ENCODE measurements around the gene OR2AE1. TPM values are rescaled to one million over a fixed set of nuclear protein-coding genes. Genes with fewer than 3 reads are reported as not detected.

The OR2AE1 gene
- total RNA-seq, 1 experiment from 2014 or later, result not detected

- CTCF ChIA-PET, result interaction anchor here (0.6 to 11.4 kb wide), 11 partner anchors 9 to 650 kb away, joined by 3 to 214 read pairs (median 3); partner anchors contain the start of gene GJC3
- BruUV-seq (replicated peaks), result TSS peak; percentile 82
- no peaks in the 10 kb centered on the region for H3K27me3 Mint-ChIP-seq (ENCODE audit: insufficient read depth, unreplicated experiment)
- TF ChIP-seq CTCF (IDR thresholded peaks at IDR 0.05; ENCODE audit: unreplicated experiment), result no peak
- POLR2A ChIA-PET, result interaction anchor here (0.5 to 2.8 kb wide), 42 partner anchors 9 to 939 kb away, joined by 3 to 23 read pairs (median 5); partner anchors contain the start of genes AZGP1, COPS6, CPSF4 and FAM200A
- H3K4me3 Mint-ChIP-seq (ENCODE audit: unreplicated experiment), result peak overlapping the region; percentile 95
- intact Hi-C loops (cut with micrococcal nuclease), result loop anchor here (10.0 kb wide), 2 partner anchors 135 to 165 kb away; partner anchors contain the start of genes COPS6 and ZNF3
- H3K4me1 Mint-ChIP-seq (ENCODE audit: insufficient read depth, unreplicated experiment), result peaks cover 29% of the 10 kb centered on the region
- no peaks in the 10 kb centered on the region for H3K9me3 Mint-ChIP-seq (ENCODE audit: unreplicated experiment)
- H3K27ac Mint-ChIP-seq (ENCODE audit: low read depth, unreplicated experiment), result peak overlapping the region; percentile 96
- DNase-seq (ENCODE audit: unreplicated experiment), result no peak
- peaks cover 35% of the 10 kb centered on the region for H3K36me3 Mint-ChIP-seq (ENCODE audit: insufficient read depth, unreplicated experiment)
Measured at GRCh38 chr7:99919814-99920112, 42.9 kb upstream of the OR2AE1 start.

GRCh38 chr7:99918959-99919813 is 42.4 kb upstream of the OR2AE1 start, which contains the start of gene TRIM4:
TSS of gene TRIM4 (minus strand) at chr7:99919530. CDS start at chr7:99919401, 129 bp downstream.
- POLR2A ChIA-PET, result interaction anchor here (0.5 to 2.8 kb wide), 52 partner anchors 8 to 939 kb away, joined by 3 to 23 read pairs (median 4); partner anchors contain the start of genes AZGP1, BUD31, COPS6 and CPSF4
- intact Hi-C loops (cut with micrococcal nuclease), result loop anchor here (10.0 kb wide), 2 partner anchors 136 to 166 kb away; partner anchors contain the start of genes COPS6 and ZNF3
- H3K4me3 Mint-ChIP-seq (ENCODE audit: unreplicated experiment), result peak within 1 kb of the TSS; percentile 95
- DNase-seq (ENCODE audit: unreplicated experiment), result peak; percentile 93
- H3K9me3 Mint-ChIP-seq (ENCODE audit: unreplicated experiment), result no peaks in the 10 kb centered on the region
- peaks cover 35% of the 10 kb centered on the region for H3K36me3 Mint-ChIP-seq (ENCODE audit: insufficient read depth, unreplicated experiment)
- no peak for TF ChIP-seq CTCF (IDR thresholded peaks at IDR 0.05; ENCODE audit: unreplicated experiment)
- no peaks in the 10 kb centered on the region for H3K27me3 Mint-ChIP-seq (ENCODE audit: insufficient read depth, unreplicated experiment)
- CTCF ChIA-PET, result interaction anchor here (0.6 to 11.4 kb wide), 17 partner anchors 10 to 879 kb away, joined by 3 to 214 read pairs (median 3); partner anchors contain the start of gene GJC3
- H3K4me1 Mint-ChIP-seq (ENCODE audit: insufficient read depth, unreplicated experiment), result peaks cover 35% of the 10 kb centered on the region
- H3K27ac Mint-ChIP-seq (ENCODE audit: low read depth, unreplicated experiment), result peak within 1 kb of the TSS; percentile 96
- TSS peak; percentile 62 for BruUV-seq (replicated peaks)

GRCh38 chr7:99910976-99911375 is 34.1 kb upstream of the OR2AE1 start:
- H3K36me3 Mint-ChIP-seq (ENCODE audit: insufficient read depth, unreplicated experiment), result peaks cover 55% of the 10 kb centered on the region
- DNase-seq (ENCODE audit: unreplicated experiment), result no peak
- H3K27ac Mint-ChIP-seq (ENCODE audit: low read depth, unreplicated experiment), result no peak overlapping the region
- TF ChIP-seq CTCF (IDR thresholded peaks at IDR 0.05; ENCODE audit: unreplicated experiment), result no peak
- H3K4me1 Mint-ChIP-seq (ENCODE audit: insufficient read depth, unreplicated experiment), result peaks cover 34% of the 10 kb centered on the region
- H3K4me3 Mint-ChIP-seq (ENCODE audit: unreplicated experiment), result no peak overlapping the region
- no peaks in the 10 kb centered on the region for H3K9me3 Mint-ChIP-seq (ENCODE audit: unreplicated experiment)
- ChIA-PET CTCF (interaction anchor here (0.7 to 11.4 kb wide), 2 partner anchors 78 to 279 kb away, joined by 5 to 214 read pairs; no protein-coding TSS in a partner anchor), POLR2A (interaction anchor here (1.0 kb wide), 1 partner anchor 8 kb away, joined by 3 read pairs; the partner anchor contains the start of gene TRIM4)
- no TSS peak for BruUV-seq (replicated peaks)
- intact Hi-C loops (cut with micrococcal nuclease), result loop anchor here (10.0 kb wide), 2 partner anchors 144 to 174 kb away; partner anchors contain the start of genes COPS6 and ZNF3
- no peaks in the 10 kb centered on the region for H3K27me3 Mint-ChIP-seq (ENCODE audit: insufficient read depth, unreplicated experiment)

- POLR2A ChIA-PET, result no interaction called here
- no peak overlapping the region for H3K4me3 Mint-ChIP-seq (ENCODE audit: unreplicated experiment)
- CTCF ChIA-PET, result no interaction called here
- DNase-seq (ENCODE audit: unreplicated experiment), result no peak
- no peaks in the 10 kb centered on the region for H3K27me3 Mint-ChIP-seq (ENCODE audit: insufficient read depth, unreplicated experiment)
- no peaks in the 10 kb centered on the region for H3K9me3 Mint-ChIP-seq (ENCODE audit: unreplicated experiment)
- BruUV-seq (replicated peaks), result no TSS peak
- intact Hi-C loops (cut with micrococcal nuclease), result no loop called here
- H3K36me3 Mint-ChIP-seq (ENCODE audit: insufficient read depth, unreplicated experiment), result peaks cover 71% of the 10 kb centered on the region
- no peak for TF ChIP-seq CTCF (IDR thresholded peaks at IDR 0.05; ENCODE audit: unreplicated experiment)
- no peak overlapping the region for H3K27ac Mint-ChIP-seq (ENCODE audit: low read depth, unreplicated experiment)
- H3K4me1 Mint-ChIP-seq (ENCODE audit: insufficient read depth, unreplicated experiment), result peaks cover 6% of the 10 kb centered on the region
Measured at GRCh38 chr7:99901581-99901980, 24.7 kb upstream of the OR2AE1 start.

Measured in MCF 10A (cell line).